ENCODE measurements around the gene DENND2D. TPM values are rescaled to one million over a fixed set of nuclear protein-coding genes. Genes with fewer than 3 reads are reported as not detected.

Gene DENND2D
- total and polyA plus RNA-seq, 9 of the 15 experiments (the other 6 are each of a cell fraction or from before 2014, with no cell fraction given): 0.08 to 0.44 (median 0.13) TPM; not detected in 6

DNA sequence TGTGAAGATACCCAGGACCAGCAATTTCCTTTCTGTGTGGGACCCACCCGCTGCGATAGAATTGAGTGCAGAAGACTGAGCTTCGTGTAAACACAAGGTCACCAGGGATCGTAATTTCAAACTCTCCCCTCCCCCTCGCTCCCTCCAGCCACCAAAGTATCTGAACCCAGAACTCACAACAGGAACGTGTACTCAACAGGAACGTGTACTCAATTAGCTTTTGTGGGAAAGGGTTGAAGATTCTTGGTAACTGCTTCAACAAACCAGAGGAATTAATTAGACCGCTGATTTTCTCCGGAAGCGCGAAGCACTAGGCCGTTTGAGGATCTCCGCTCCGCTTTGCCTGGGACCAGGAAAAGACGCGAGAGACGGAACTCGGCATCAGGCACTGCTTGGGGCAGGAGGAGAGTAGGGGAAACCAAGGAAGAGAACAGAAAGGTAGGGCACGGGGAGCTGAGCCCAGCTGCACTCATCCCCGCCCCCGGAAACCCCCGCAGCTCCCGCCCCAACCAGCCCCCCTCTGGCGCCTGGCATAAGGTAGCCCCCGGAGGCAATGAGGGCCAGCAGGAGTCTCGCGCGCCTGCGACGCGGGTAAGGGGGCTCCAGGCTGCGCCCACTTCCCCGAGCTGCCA, 61.0 kb downstream of the DENND2D start (continued):
- TF ChIP-seq, protein P1, sequence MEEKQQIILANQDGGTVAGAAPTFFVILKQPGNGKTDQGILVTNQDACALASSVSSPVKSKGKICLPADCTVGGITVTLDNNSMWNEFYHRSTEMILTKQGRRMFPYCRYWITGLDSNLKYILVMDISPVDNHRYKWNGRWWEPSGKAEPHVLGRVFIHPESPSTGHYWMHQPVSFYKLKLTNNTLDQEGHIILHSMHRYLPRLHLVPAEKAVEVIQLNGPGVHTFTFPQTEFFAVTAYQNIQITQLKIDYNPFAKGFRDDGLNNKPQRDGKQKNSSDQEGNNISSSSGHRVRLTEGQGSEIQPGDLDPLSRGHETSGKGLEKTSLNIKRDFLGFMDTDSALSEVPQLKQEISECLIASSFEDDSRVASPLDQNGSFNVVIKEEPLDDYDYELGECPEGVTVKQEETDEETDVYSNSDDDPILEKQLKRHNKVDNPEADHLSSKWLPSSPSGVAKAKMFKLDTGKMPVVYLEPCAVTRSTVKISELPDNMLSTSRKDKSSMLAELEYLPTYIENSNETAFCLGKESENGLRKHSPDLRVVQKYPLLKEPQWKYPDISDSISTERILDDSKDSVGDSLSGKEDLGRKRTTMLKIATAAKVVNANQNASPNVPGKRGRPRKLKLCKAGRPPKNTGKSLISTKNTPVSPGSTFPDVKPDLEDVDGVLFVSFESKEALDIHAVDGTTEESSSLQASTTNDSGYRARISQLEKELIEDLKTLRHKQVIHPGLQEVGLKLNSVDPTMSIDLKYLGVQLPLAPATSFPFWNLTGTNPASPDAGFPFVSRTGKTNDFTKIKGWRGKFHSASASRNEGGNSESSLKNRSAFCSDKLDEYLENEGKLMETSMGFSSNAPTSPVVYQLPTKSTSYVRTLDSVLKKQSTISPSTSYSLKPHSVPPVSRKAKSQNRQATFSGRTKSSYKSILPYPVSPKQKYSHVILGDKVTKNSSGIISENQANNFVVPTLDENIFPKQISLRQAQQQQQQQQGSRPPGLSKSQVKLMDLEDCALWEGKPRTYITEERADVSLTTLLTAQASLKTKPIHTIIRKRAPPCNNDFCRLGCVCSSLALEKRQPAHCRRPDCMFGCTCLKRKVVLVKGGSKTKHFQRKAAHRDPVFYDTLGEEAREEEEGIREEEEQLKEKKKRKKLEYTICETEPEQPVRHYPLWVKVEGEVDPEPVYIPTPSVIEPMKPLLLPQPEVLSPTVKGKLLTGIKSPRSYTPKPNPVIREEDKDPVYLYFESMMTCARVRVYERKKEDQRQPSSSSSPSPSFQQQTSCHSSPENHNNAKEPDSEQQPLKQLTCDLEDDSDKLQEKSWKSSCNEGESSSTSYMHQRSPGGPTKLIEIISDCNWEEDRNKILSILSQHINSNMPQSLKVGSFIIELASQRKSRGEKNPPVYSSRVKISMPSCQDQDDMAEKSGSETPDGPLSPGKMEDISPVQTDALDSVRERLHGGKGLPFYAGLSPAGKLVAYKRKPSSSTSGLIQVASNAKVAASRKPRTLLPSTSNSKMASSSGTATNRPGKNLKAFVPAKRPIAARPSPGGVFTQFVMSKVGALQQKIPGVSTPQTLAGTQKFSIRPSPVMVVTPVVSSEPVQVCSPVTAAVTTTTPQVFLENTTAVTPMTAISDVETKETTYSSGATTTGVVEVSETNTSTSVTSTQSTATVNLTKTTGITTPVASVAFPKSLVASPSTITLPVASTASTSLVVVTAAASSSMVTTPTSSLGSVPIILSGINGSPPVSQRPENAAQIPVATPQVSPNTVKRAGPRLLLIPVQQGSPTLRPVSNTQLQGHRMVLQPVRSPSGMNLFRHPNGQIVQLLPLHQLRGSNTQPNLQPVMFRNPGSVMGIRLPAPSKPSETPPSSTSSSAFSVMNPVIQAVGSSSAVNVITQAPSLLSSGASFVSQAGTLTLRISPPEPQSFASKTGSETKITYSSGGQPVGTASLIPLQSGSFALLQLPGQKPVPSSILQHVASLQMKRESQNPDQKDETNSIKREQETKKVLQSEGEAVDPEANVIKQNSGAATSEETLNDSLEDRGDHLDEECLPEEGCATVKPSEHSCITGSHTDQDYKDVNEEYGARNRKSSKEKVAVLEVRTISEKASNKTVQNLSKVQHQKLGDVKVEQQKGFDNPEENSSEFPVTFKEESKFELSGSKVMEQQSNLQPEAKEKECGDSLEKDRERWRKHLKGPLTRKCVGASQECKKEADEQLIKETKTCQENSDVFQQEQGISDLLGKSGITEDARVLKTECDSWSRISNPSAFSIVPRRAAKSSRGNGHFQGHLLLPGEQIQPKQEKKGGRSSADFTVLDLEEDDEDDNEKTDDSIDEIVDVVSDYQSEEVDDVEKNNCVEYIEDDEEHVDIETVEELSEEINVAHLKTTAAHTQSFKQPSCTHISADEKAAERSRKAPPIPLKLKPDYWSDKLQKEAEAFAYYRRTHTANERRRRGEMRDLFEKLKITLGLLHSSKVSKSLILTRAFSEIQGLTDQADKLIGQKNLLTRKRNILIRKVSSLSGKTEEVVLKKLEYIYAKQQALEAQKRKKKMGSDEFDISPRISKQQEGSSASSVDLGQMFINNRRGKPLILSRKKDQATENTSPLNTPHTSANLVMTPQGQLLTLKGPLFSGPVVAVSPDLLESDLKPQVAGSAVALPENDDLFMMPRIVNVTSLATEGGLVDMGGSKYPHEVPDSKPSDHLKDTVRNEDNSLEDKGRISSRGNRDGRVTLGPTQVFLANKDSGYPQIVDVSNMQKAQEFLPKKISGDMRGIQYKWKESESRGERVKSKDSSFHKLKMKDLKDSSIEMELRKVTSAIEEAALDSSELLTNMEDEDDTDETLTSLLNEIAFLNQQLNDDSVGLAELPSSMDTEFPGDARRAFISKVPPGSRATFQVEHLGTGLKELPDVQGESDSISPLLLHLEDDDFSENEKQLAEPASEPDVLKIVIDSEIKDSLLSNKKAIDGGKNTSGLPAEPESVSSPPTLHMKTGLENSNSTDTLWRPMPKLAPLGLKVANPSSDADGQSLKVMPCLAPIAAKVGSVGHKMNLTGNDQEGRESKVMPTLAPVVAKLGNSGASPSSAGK (IDR thresholded peaks at IDR 0.05): peak; percentile 84
- TF ChIP-seq, protein P2, sequence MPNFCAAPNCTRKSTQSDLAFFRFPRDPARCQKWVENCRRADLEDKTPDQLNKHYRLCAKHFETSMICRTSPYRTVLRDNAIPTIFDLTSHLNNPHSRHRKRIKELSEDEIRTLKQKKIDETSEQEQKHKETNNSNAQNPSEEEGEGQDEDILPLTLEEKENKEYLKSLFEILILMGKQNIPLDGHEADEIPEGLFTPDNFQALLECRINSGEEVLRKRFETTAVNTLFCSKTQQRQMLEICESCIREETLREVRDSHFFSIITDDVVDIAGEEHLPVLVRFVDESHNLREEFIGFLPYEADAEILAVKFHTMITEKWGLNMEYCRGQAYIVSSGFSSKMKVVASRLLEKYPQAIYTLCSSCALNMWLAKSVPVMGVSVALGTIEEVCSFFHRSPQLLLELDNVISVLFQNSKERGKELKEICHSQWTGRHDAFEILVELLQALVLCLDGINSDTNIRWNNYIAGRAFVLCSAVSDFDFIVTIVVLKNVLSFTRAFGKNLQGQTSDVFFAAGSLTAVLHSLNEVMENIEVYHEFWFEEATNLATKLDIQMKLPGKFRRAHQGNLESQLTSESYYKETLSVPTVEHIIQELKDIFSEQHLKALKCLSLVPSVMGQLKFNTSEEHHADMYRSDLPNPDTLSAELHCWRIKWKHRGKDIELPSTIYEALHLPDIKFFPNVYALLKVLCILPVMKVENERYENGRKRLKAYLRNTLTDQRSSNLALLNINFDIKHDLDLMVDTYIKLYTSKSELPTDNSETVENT (CRISPR knock-in tag; IDR thresholded peaks at IDR 0.05): no peak
- TF ChIP-seq ZNF354B (CRISPR knock-in tag; IDR thresholded peaks at IDR 0.05) (no peak), ELF1 (tag; IDR thresholded peaks at IDR 0.05) (peak; percentile 73), SMARCE1 (IDR thresholded peaks at IDR 0.05) (peak; percentile 72; the same call in 1 of the 2 replicates), C11orf30 (IDR thresholded peaks at IDR 0.05; ENCODE audit: low read depth) (no peak), ZNF561 (CRISPR knock-in tag; conservative IDR thresholded peaks at IDR 0.05) (no peak), TCFL5 (CRISPR knock-in tag; conservative IDR thresholded peaks at IDR 0.05) (no peak)
- TF ChIP-seq, protein P3, sequence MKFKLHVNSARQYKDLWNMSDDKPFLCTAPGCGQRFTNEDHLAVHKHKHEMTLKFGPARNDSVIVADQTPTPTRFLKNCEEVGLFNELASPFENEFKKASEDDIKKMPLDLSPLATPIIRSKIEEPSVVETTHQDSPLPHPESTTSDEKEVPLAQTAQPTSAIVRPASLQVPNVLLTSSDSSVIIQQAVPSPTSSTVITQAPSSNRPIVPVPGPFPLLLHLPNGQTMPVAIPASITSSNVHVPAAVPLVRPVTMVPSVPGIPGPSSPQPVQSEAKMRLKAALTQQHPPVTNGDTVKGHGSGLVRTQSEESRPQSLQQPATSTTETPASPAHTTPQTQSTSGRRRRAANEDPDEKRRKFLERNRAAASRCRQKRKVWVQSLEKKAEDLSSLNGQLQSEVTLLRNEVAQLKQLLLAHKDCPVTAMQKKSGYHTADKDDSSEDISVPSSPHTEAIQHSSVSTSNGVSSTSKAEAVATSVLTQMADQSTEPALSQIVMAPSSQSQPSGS (CRISPR knock-in tag; IDR thresholded peaks at IDR 0.05): no peak
- TF ChIP-seq, protein P4, sequence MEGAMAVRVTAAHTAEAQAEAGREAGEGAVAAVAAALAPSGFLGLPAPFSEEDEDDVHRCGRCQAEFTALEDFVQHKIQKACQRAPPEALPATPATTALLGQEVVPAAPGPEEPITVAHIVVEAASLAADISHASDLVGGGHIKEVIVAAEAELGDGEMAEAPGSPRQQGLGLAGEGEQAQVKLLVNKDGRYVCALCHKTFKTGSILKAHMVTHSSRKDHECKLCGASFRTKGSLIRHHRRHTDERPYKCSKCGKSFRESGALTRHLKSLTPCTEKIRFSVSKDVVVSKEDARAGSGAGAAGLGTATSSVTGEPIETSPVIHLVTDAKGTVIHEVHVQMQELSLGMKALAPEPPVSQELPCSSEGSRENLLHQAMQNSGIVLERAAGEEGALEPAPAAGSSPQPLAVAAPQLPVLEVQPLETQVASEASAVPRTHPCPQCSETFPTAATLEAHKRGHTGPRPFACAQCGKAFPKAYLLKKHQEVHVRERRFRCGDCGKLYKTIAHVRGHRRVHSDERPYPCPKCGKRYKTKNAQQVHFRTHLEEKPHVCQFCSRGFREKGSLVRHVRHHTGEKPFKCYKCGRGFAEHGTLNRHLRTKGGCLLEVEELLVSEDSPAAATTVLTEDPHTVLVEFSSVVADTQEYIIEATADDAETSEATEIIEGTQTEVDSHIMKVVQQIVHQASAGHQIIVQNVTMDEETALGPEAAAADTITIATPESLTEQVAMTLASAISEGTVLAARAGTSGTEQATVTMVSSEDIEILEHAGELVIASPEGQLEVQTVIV (CRISPR knock-in tag; IDR thresholded peaks at IDR 0.05; ENCODE audit: borderline replicate concordance): no peak

Data from K562 (cell line).